GM12892 (cell line): ENCODE data around the gene CCDC192.

ENCODE experiments used
- DNase-seq: peaks from one replicate; pipeline ENCODE4 v3.0.0; 2011; ENCODE audit not compliant: insufficient read length
- FAIRE-seq: peaks from 2 replicates; lab custom pipeline; 2011; peaks lifted over from hg19 to GRCh38; lab: Jason Lieb, UNC
- POLR2A ChIP-seq: IDR thresholded peaks from 2 replicates; pipeline ENCODE4 v1.6.1; 2011; ENCODE audit warnings: low read depth, low read length, control low read depth
- POLR2AphosphoS5 ChIP-seq: IDR thresholded peaks from 2 replicates; pipeline ENCODE4 v1.6.1; 2011; ENCODE audit warnings: low read depth, low read length, control low read depth
- TAF1 ChIP-seq: IDR thresholded peaks from 2 replicates; pipeline ENCODE4 v1.6.1; 2011; ENCODE audit warnings: low read depth, mild to moderate bottlenecking, control low read depth, low read length, borderline replicate concordance

Gene CCDC192

DNA sequence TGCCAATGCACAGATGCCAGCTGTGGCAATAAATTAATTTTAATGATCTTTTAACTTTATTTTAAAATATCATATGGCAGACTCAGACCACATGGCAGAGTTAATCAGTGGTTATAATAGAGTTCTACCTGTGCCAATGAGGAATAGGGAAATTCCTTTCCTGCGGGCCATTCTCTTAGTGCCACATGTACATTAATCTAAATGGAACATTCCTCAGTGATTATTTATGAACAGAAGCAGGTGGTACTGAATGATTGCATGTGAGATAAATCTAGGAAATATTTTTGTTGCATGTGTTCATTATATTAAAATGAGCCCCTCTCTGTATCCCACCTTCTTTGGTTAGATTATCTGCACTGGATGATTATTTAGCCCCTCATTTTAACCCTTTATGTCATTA is 102.3 kb downstream of the CCDC192 start:
- DNase-seq (no peak), FAIRE-seq (no peak)
- TF ChIP-seq POLR2A (no peak), POLR2AphosphoS5 (no peak), TAF1 (no peak)

GRCh38 chr5:127806776-127807175 is 103.6 kb downstream of the CCDC192 start:
- FAIRE-seq = no peak
- TF ChIP-seq TAF1 (no peak), POLR2AphosphoS5 (no peak), POLR2A (no peak)
- DNase-seq = no peak

- FAIRE-seq = no peak
- TF ChIP-seq POLR2A (no peak), POLR2AphosphoS5 (no peak), TAF1 (no peak)
- DNase-seq = no peak
Observed at GRCh38 chr5:127809533-127809932, 106.3 kb downstream of the CCDC192 start.

GRCh38 chr5:127810017-127810416 is 106.8 kb downstream of the CCDC192 start:
- no peak for FAIRE-seq
- no peak for TF ChIP-seq POLR2AphosphoS5
- TF ChIP-seq POLR2A = no peak
- TF ChIP-seq TAF1 = no peak

DNA sequence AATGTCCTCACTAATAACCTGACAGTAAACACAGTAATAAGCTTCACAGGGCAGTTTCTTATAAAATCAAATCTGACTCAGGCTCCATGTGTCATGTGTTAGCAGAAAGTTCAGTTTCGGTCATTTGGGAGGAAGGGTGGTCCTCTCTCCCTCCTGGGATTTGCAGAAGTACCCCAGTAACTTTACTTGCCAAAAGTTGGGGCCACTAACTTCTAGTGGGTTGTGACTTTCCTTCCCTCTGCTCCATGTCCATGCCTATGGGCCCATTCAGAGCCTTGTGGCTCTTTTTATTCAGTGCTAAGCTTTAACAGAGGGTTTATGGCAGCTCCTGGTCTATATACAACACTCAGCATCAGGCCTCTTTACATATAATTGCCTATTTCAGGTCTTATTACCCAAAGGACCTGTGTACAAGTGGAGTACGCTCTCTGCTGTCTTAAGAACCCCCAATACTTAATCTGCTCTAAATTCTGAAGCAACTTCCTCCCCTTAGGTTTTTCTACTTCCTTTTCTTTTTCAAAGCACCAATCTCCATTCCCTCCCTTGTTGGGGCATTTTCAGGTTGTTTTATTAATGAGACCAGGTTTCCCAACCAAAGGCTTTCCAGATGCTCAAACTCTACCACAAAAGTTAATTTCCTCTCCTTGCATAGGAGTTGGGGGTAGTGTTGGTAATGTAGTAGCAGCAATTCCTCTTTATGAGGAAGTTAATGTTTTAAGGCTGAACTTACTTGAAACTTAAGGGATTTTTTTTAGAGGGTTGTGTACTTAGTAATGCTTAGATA is 107.7 kb downstream of the CCDC192 start:
- no peak for DNase-seq
- FAIRE-seq = no peak
- no peak for TF ChIP-seq TAF1
- no peak for TF ChIP-seq POLR2AphosphoS5
- no peak for TF ChIP-seq POLR2A

More at GRCh38 chr5:127810017-127810416, 106.8 kb downstream of the CCDC192 start:
- DNase-seq = no peak

GRCh38 chr5:127812570-127812969 is 109.4 kb downstream of the CCDC192 start:
- TF ChIP-seq TAF1 (no peak), POLR2AphosphoS5 (no peak), POLR2A (no peak)
- DNase-seq (no peak), FAIRE-seq (no peak)

- FAIRE-seq = no peak
Observed at GRCh38 chr5:127813633-127814587, 110.7 kb downstream of the CCDC192 start.

GRCh38 chr5:127814588-127814973 is 111.4 kb downstream of the CCDC192 start:
- TF ChIP-seq POLR2AphosphoS5 (no peak), TAF1 (no peak), POLR2A (no peak)
- FAIRE-seq (no peak), DNase-seq (no peak)

More at GRCh38 chr5:127813633-127814587, 110.7 kb downstream of the CCDC192 start:
- TF ChIP-seq POLR2AphosphoS5 = no peak
- no peak for TF ChIP-seq TAF1
- TF ChIP-seq POLR2A = no peak
- no peak for DNase-seq

GRCh38 chr5:127820910-127821553 is 117.8 kb downstream of the CCDC192 start:
- DNase-seq (no peak), FAIRE-seq (no peak)
- no peak for TF ChIP-seq POLR2A
- TF ChIP-seq TAF1 = no peak
- TF ChIP-seq POLR2AphosphoS5 = no peak

GRCh38 chr5:127821896-127822295 is 118.7 kb downstream of the CCDC192 start:
- FAIRE-seq (no peak), DNase-seq (no peak)
- TF ChIP-seq TAF1 = no peak

- no peak for DNase-seq
- FAIRE-seq = no peak
- TF ChIP-seq POLR2AphosphoS5 (no peak), TAF1 (no peak), POLR2A (no peak)
Observed at GRCh38 chr5:127824126-127824525, 120.9 kb downstream of the CCDC192 start.
